Ramos (cell line): Measurements from ENCODE around the gene DENND2D.

Experiments
- in situ Hi-C: fragments of 300-500 bp; cut with MboI; formaldehyde crosslinking; loops from one replicate; pipeline ENCODE4 v1.14.3; 2022; ENCODE audit warnings: low sequenced_read_pairs; ENCODE audit not compliant: unreplicated experiment

DENND2D gene

GRCh38 chr1:111191496-111191895 is 8.9 kb downstream of the DENND2D start:
- in situ Hi-C loops, result no loop called here

DNA sequence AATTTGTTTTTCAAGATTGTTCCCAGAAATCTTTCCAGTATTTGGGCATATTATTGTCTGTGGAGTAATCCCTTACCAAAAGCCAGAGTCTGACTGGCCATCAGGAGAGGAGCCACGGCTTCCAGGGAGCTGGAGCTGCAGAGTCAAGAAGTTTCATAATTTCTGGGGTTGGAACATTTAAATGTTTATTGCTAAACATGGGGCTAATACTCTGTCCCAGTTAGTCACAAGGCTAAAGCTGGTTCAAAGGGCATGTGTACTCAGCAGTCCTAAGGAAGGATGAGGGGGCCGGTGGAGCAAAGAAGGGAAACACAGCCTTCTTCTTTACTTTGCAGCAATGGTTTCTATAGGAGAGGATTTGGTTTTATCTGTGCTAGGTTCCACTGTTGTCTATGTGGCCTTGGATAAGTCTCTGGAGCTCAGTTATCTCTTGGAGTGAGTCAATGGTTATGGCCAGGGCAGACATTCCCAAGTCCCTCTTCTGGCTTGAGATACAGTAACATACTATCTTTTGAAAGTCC is 9.5 kb downstream of the DENND2D start:
- in situ Hi-C loops, result no loop called here

- in situ Hi-C loops, result no loop called here
These were observed 15.8 kb downstream of the DENND2D start for GRCh38 chr1:111184663-111185062.

GRCh38 chr1:111183308-111184069 is 17.0 kb downstream of the DENND2D start:
- in situ Hi-C loops, result no loop called here

DNA sequence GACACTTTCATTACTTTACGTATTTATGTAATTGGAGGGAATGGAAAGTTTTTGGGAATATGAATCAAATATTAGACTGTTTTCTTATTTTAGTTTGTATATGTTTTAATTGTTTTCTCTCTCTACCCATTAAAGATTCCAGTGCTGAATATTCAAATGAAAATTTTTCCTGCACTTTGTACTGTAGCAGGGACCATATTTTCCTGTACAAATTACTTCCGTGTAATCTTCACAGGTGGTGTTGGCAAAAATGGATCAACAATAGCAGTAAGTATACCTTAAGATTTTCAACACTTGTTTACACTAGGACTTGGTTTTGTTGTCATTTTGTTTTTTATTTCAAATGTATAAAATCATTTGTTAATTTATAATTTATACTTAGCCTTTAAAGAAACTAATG is 18.4 kb downstream of the DENND2D start:
- in situ Hi-C loops, result no loop called here

GRCh38 chr1:111179968-111180533 is 20.4 kb downstream of the DENND2D start:
- in situ Hi-C loops, result no loop called here

DNA sequence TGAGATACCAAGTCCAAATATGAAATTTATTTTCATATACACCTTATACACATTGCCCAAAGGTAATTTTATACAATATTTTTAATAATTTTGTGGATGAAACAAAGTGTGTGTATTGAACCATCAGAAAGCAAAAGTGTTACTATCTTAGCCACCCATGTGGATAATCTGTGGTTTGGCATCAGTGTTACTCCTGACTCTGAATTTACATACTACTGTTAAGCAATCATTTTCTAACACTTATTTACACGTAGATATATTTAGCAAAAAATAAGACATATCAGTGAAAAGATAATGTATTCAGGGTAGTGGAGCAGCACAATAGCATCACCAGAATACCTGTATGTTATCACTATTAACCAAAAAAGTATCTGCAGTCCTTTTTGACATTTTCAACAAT is 23.8 kb downstream of the DENND2D start:
- in situ Hi-C loops, result no loop called here

DNA sequence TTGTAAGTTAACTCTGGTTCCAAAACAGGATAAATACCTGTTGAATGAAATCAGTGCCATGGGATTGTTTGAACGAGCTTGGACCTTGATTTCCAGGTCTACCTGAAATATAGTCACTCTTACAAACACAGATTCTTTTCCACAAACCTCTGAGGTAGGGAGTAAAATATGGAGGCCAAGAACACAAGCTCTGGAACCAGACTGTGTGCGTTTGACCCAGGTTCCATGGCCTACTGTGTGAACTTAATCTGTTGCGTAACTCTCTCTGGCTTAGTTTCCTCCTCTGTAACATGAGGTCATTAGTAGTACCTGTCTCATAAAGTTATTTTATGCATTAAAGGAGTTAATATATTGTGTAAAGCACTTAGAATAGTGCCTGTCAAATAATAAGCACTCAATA is 25.1 kb downstream of the DENND2D start:
- in situ Hi-C loops, result no loop called here

DNA sequence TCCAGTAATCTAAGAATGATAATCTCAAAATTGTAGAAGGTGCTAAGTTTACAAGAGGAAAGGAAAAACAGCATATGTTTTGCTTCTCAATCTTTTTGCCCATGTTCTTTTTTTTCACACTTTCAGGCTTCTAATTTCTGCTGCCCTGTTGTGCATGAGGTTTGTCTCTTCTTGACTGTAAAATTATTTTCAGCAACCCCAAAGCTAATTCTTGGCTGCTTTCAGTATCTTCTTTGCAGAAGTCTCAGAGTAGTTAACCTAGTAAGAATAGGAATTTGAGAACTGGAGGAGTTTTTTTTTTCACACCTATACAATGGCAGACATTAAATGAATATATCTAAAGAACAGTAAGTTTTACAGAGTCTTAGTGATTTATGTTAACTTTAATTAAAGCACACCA is 26.4 kb downstream of the DENND2D start:
- in situ Hi-C loops, result no loop called here

GRCh38 chr1:111172463-111172862 is 28.0 kb downstream of the DENND2D start:
- in situ Hi-C loops, result no loop called here

DNA sequence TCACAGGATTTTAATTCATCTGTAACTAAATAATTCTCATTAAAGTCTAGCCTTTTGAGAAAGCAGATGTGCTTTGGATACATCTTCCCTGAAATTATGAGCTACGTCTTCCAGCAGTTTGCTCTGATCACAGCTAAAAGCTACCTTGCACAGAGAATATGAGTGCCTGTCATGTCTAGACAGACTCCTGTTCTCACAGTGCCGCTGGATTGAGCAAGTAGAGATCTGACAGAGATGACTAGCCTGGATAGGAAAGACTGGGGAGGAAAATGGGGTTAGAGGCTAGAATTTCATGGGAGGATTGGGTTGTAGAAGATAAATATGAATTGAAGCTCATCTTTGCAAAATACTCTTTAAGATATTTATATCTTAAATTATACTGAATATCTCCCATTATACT is 36.3 kb downstream of the DENND2D start:
- in situ Hi-C loops, result no loop called here

DNA sequence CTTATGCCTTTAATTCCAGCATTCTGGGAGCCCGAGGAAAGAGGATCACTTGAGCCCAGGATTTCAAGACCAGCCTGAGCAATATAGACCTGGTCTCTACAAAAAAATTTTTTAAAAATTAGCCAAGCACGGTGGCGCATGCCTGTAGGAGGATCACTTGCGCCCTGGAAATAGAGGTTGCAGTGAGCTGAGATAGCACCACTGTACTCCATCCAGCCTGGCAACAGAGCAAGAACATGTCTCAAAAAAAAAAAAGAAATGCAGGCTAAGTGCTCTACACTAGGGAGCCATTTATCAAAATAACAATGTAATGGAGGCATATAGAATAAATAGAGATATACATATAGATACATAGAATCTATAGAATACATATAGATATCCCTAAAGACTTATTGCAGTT is 37.1 kb downstream of the DENND2D start:
- in situ Hi-C loops, result no loop called here

- in situ Hi-C loops, result no loop called here
These were observed 38.0 kb downstream of the DENND2D start for GRCh38 chr1:111162488-111162880.

DNA sequence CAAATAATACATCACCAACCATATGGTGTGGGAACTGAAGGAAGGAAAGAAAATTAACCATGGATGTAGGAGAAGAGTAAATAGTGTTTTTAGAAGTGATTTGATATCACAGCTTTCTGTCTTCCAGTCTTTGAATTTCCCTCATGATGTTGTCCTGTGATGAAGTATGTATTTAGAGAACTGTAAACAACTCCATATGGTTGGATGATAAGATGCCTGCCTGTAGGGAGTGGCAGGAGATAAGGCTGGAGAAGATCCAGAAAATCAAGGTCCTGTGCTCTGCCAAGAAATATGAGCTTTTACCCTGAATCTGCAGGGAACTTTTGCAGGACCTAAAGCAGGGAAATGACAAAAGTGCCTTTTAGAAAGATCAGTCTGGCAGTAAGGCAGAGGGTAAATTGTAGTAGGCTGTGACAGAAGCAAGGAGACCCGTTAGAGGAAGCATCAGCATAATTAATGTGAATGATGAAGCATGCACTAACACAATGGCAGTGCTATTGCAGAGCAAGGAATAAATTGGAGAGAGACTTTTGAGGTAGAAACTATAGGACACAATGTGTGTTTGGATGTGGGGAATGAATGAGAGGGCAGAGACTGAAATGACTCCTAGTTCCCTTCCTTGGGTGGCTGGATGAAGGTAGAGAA is 38.5 kb downstream of the DENND2D start:
- in situ Hi-C loops, result no loop called here

GRCh38 chr1:111157431-111157830 is 43.0 kb downstream of the DENND2D start:
- in situ Hi-C loops, result no loop called here

GRCh38 chr1:111154021-111154999 is 46.1 kb downstream of the DENND2D start:
- in situ Hi-C loops, result no loop called here

DNA sequence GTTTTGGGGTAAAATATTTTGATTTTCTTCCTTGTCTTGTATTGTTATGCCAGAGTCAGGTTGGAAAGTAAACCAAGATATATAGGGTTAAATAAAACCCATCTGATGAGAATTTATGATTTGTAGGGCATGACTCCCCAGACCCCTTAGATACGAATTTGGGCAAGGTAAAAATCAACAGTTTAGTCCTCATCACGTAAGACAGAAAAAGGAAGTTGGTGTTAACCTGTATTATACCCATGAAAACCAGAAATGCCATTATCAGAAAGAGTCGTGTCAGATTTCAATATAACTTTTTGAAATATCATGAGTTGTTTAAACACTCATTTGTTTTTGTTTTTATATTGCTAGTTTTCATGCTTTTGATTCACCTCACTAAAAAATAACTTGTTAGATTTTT is 48.6 kb downstream of the DENND2D start:
- in situ Hi-C loops, result no loop called here

GRCh38 chr1:111148376-111148881 is 52.0 kb downstream of the DENND2D start:
- in situ Hi-C loops, result no loop called here

DNA sequence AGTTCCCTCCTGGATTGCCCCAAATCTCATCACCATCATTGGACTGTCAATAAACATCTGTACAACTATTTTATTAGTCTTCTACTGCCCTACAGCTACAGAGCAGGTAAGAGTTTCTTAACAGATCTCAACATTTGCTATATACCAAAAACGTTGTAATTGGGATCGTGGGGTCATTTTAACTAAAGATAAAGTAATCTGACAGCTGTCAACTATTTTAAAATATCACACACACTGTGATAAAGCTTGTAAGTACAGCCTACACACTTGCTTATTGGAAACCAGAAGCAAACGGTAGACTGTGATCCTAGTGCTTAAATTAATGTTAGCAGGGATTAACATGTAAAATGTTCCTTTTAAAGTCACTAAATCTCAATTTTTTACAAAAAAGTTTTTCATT is 52.5 kb downstream of the DENND2D start:
- in situ Hi-C loops, result no loop called here
